ENCODE measurements around the gene GALNT8. TPM values are rescaled to one million over a fixed set of nuclear protein-coding genes. Genes with fewer than 3 reads are reported as not detected.
A peak's percentile ranks its signal among the peaks of the same experiment; 100 is the strongest.

GALNT8 gene
- 10 to 100 TPM in 1 of 4 donors, 1 to 10 TPM in 1, under 1 TPM in 1, not detected in 1; 0.67 to 14.4 (median 6.8) TPM for polyA plus RNA-seq
- long read RNA-seq, donor 1, full-length matches to known transcripts = 1 of 43 reads
- long read RNA-seq, donor 1, partial matches to known transcripts = 42 of 43 reads
- long read RNA-seq, donor 1, other reads (novel, unspliced or antisense) = 0 of 43 reads
- long read RNA-seq, donor 2, full-length matches to known transcripts = 2 of 2 reads
- long read RNA-seq, donor 2, partial matches to known transcripts = 0 of 2 reads
- long read RNA-seq, donor 2, other reads (novel, unspliced or antisense) = 0 of 2 reads
- long read RNA-seq, donor 3, full-length matches to known transcripts = 1 of 1 reads
- long read RNA-seq, donor 3, partial matches to known transcripts = 0 of 1 reads
- long read RNA-seq, donor 3, other reads (novel, unspliced or antisense) = 0 of 1 reads
- long read RNA-seq, donor 4 = 0 reads
- long read RNA-seq, donor 5 = 0 reads
- long read RNA-seq, donor 6, partial matches to known transcripts = 11 of 11 reads
- long read RNA-seq, donor 6, other reads (novel, unspliced or antisense) = 0 of 11 reads
- long read RNA-seq, donor 7 = 0 reads
- long read RNA-seq, donor 8 = 0 reads
- long read RNA-seq, donor 9 = 0 reads
- long read RNA-seq, donor 10, full-length matches to known transcripts = 5 of 5 reads
- long read RNA-seq, donor 10, partial matches to known transcripts = 0 of 5 reads
- long read RNA-seq, donor 10, other reads (novel, unspliced or antisense) = 0 of 5 reads

DNA sequence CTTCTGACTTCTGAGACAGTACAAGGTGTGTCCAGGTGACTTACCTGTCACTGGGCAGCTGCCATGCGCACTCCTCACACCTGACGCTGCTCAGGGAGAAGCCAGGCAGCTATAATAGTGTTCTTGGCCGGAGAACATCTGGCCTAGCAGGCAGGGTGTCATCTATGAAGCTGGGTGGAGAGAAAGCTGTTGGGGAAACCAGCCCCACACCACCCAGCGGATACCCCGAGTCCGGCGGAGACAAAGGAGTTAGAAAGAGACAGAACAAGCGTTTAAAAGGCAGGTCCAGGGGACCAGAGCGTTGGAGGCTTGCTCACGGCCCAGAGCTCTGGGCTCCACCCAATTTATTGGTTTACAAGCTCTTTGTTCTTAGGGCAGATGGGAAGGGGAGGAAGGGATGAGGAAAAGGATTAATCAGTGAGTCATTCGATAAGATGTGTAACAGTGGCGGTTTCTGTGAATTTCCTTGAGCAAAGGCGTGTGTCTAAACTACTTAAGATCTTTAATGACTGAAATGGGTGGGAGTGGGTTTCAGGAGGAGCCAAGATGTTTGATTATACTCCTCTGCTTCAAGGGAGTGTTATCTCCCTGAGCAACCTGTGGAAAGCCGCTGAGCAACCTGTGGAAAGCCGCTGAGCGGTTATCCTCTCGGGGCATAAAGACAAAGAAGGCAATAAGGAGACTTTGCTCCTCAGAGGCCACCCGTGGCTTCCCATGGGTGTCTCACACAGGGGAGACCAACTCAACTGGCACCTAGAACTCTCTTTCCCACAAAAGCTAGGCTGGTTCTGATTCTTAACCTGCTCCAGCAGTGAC is at the start of gene GALNT8:
TSS of gene GALNT8 (plus strand) at position 580 of the 816 bp plus-strand sequence. CDS start 278 bp downstream, outside the sequence.
- H3K36me3 ChIP-seq (ENCODE audit: control insufficient read depth in 3 of 3, insufficient read depth in 2 of 3, low read depth in 1 of 3, low read length in 3 of 3) = no peaks in the 10 kb centered on the region
- peak within 1 kb of the TSS in 2 of 3 donors; percentile 68 to 80 for H3K27ac ChIP-seq (ENCODE audit: low read depth in 1 of 3, low read length in 2 of 3)
- no peak for FAIRE-seq
- H3K27me3 ChIP-seq (ENCODE audit: control insufficient read depth in 3 of 3, insufficient read depth in 3 of 3, low read length in 3 of 3) = no peaks in the 10 kb centered on the region
- no peaks in the 10 kb centered on the region for H3K9me3 ChIP-seq (ENCODE audit: control insufficient read depth in 2 of 2, insufficient read depth in 1 of 2, low read depth in 1 of 2, low read length in 1 of 2)
- peak; percentile 62 to 84 for DNase-seq
- 9 to 53% (median 39%) methylated on average over 18 of the region's 18 CpGs for WGBS, 3 donors
- peaks cover 0 to 14% (median 0%) of the 10 kb centered on the region in 3 donors for H3K4me1 ChIP-seq (ENCODE audit: control insufficient read depth in 3 of 3, insufficient read depth in 2 of 3, low read depth in 1 of 3, low read length in 2 of 3)
- H3K4me3 ChIP-seq (ENCODE audit: low read depth in 1 of 3, low read length in 3 of 3) = peak within 1 kb of the TSS in 2 of 3 donors; percentile 3 to 15

- Histone ChIP-seq H3K27me3 (ENCODE audit: control insufficient read depth in 3 of 3, insufficient read depth in 3 of 3, low read length in 3 of 3) (no peaks in the 10 kb centered on the region), H3K4me3 (ENCODE audit: low read depth in 1 of 3, low read length in 3 of 3) (no peak overlapping the region), H3K36me3 (ENCODE audit: control insufficient read depth in 3 of 3, insufficient read depth in 2 of 3, low read depth in 1 of 3, low read length in 3 of 3) (peaks cover 3 to 13% (median 8%) of the 10 kb centered on the region in 3 donors), H3K4me1 (ENCODE audit: control insufficient read depth in 3 of 3, insufficient read depth in 2 of 3, low read depth in 1 of 3, low read length in 2 of 3) (no peaks in the 10 kb centered on the region), H3K27ac (ENCODE audit: low read depth in 1 of 3, low read length in 2 of 3) (no peak overlapping the region), H3K9me3 (ENCODE audit: control insufficient read depth in 2 of 2, insufficient read depth in 1 of 2, low read depth in 1 of 2, low read length in 1 of 2) (no peaks in the 10 kb centered on the region)
- WGBS, 3 donors = 59 to 72% (median 68%) methylated on average over 2 of the region's 2 CpGs
- peak in 1 of 2 donors; percentile 35 for DNase-seq
- no peak for FAIRE-seq
These were observed 40.5 kb upstream of the GALNT8 start for GRCh38 chr12:4679711-4680110.

DNA sequence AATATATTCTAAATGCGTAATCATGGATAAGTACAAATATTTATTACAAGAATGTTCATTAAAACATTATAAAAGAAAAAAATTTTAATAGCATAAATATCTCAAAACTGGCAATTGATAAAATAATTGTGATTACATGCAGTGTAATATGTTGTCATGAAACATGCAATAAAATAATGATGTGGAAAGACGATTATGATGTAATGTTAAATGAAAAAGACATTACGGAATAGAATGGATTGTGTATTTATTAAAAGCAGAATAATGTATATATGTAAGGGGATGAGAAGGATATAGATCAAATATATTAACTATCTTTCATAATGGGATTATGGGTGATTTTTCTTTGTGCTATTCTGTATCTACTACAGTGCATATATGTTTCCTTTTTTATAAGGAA is 38.5 kb upstream of the GALNT8 start:
- peaks cover 10 to 30% (median 17%) of the 10 kb centered on the region in 3 donors for H3K36me3 ChIP-seq (ENCODE audit: control insufficient read depth in 3 of 3, insufficient read depth in 2 of 3, low read depth in 1 of 3, low read length in 3 of 3)

DNA sequence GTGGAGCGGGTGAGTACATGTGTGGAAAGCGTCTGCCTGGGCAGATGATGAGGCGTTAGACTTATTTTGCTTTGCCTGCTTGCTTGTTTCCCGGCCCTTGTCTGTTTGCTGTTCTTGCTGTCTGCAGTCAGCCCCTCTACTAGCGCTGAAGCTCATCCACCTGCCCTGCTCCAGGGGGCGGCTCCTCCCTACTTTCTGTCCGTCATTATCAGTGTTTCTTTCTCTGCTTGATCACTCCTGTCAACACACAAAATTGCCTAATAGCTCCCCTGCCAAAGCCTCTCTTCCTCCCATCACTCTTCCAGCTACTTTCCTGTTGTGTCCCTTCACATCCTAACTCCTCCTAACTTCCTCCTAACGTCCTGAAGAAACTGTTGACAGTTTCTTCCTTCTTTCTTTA is 34.9 kb upstream of the GALNT8 start:
- no peak for FAIRE-seq
- no peaks in the 10 kb centered on the region for H3K27me3 ChIP-seq (ENCODE audit: control insufficient read depth in 3 of 3, insufficient read depth in 3 of 3, low read length in 3 of 3)
- H3K4me1 ChIP-seq (ENCODE audit: control insufficient read depth in 3 of 3, insufficient read depth in 2 of 3, low read depth in 1 of 3, low read length in 2 of 3) = no peaks in the 10 kb centered on the region
- WGBS, 3 donors = 90 to 96% (median 92%) methylated on average over 8 of the region's 8 CpGs
- H3K36me3 ChIP-seq (ENCODE audit: control insufficient read depth in 3 of 3, insufficient read depth in 2 of 3, low read depth in 1 of 3, low read length in 3 of 3) = peaks cover 16 to 38% (median 23%) of the 10 kb centered on the region in 3 donors
- no peak overlapping the region for H3K4me3 ChIP-seq (ENCODE audit: low read depth in 1 of 3, low read length in 3 of 3)
- no peak overlapping the region for H3K27ac ChIP-seq (ENCODE audit: low read depth in 1 of 3, low read length in 2 of 3)
- DNase-seq = no peak
- peaks cover 0 to 3% of the 10 kb centered on the region in 2 donors for H3K9me3 ChIP-seq (ENCODE audit: control insufficient read depth in 2 of 2, insufficient read depth in 1 of 2, low read depth in 1 of 2, low read length in 1 of 2)

More for the DNA sequence above, 38.5 kb upstream of the GALNT8 start:
- H3K27me3 ChIP-seq (ENCODE audit: control insufficient read depth in 3 of 3, insufficient read depth in 3 of 3, low read length in 3 of 3) = no peaks in the 10 kb centered on the region
- DNase-seq = no peak
- H3K27ac ChIP-seq (ENCODE audit: low read depth in 1 of 3, low read length in 2 of 3) = no peak overlapping the region
- no peak overlapping the region for H3K4me3 ChIP-seq (ENCODE audit: low read depth in 1 of 3, low read length in 3 of 3)
- no peak for FAIRE-seq
- no peaks in the 10 kb centered on the region for H3K4me1 ChIP-seq (ENCODE audit: control insufficient read depth in 3 of 3, insufficient read depth in 2 of 3, low read depth in 1 of 3, low read length in 2 of 3)
- H3K9me3 ChIP-seq (ENCODE audit: control insufficient read depth in 2 of 2, insufficient read depth in 1 of 2, low read depth in 1 of 2, low read length in 1 of 2) = no peaks in the 10 kb centered on the region
- WGBS, 3 donors = 81 to 98% (median 97%) methylated on average over 3 of the region's 3 CpGs

- no peak overlapping the region for H3K27ac ChIP-seq (ENCODE audit: low read depth in 1 of 3, low read length in 2 of 3)
- WGBS, 3 donors = 93 to 96% (median 95%) methylated on average over 5 of the region's 5 CpGs
- no peaks in the 10 kb centered on the region for H3K27me3 ChIP-seq (ENCODE audit: control insufficient read depth in 3 of 3, insufficient read depth in 3 of 3, low read length in 3 of 3)
- H3K36me3 ChIP-seq (ENCODE audit: control insufficient read depth in 3 of 3, insufficient read depth in 2 of 3, low read depth in 1 of 3, low read length in 3 of 3) = peaks cover 7 to 16% (median 15%) of the 10 kb centered on the region in 3 donors
- H3K4me1 ChIP-seq (ENCODE audit: control insufficient read depth in 3 of 3, insufficient read depth in 2 of 3, low read depth in 1 of 3, low read length in 2 of 3) = no peaks in the 10 kb centered on the region
- DNase-seq = no peak
- no peak for FAIRE-seq
- H3K9me3 ChIP-seq (ENCODE audit: control insufficient read depth in 2 of 2, insufficient read depth in 1 of 2, low read depth in 1 of 2, low read length in 1 of 2) = peaks cover 0 to 3% of the 10 kb centered on the region in 2 donors
- H3K4me3 ChIP-seq (ENCODE audit: low read depth in 1 of 3, low read length in 3 of 3) = no peak overlapping the region
These were observed 29.4 kb upstream of the GALNT8 start for GRCh38 chr12:4690760-4691159.

DNA sequence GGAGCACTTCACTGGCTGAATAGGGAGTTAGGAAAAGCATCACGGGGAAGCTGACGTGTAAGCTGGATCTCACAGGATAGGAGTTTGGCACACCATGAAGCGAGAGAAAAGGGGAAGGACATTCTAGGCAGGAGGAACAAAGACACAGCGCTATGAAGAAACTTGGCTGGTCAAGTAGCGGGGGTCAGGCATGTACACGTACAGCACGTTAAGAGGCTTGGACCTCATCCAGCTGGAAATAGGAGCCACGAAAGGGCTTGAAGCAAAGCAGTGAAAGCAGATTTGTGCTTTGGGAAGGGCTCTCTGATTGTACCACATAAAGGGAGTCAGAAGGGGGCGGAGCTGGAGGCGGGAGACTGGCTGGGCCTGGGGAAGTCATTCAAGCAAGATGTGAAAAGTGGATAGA is 19.6 kb upstream of the GALNT8 start:
- FAIRE-seq = no peak
- WGBS, 3 donors = 77 to 86% (median 82%) methylated on average over 10 of the region's 10 CpGs

DNA sequence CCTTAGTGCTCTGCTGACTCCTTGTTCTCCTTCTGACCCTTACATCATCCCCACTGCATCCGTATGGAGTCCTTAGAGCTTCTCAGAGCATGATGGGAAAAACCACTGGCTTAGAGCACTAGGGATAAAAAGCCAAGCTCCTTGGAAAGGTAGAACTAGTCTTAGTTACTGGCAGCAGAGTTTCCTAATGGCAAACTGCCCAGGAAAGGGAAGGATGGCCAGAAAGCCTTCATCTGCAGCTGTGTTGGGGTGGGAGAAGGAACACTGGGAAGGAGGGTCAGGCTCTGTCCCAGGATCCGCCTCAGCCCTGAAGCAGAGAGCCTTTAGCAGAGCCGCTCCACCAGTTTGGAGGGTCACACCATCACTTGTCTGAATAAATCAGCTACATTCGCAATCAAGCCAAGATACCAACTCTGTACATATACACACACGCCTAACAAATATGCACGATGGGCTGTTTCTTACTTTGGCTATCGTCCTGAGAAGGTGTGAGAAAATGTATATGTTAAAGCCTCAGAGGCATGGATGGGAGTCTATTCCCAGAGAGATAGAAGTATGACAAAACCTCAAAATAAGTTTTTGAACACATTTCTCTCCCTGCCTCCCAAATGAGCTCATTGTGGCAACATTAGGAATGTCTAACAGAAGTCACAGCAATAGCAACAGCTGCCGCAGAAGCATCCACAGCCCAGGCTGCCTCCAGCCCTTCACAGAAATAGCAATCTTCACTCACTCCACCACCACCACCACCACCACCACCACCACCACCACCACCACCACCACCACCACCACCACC is 18.6 kb upstream of the GALNT8 start:
- no peak for FAIRE-seq
- peak overlapping the region in 1 of 3 donors; percentile 42 for H3K27ac ChIP-seq (ENCODE audit: low read depth in 1 of 3, low read length in 2 of 3)

More for the DNA sequence above, 19.6 kb upstream of the GALNT8 start:
- H3K36me3 ChIP-seq (ENCODE audit: control insufficient read depth in 3 of 3, insufficient read depth in 2 of 3, low read depth in 1 of 3, low read length in 3 of 3) = no peaks in the 10 kb centered on the region
- H3K9me3 ChIP-seq (ENCODE audit: control insufficient read depth in 2 of 2, insufficient read depth in 1 of 2, low read depth in 1 of 2, low read length in 1 of 2) = no peaks in the 10 kb centered on the region
- H3K27me3 ChIP-seq (ENCODE audit: control insufficient read depth in 3 of 3, insufficient read depth in 3 of 3, low read length in 3 of 3) = no peaks in the 10 kb centered on the region
- H3K4me3 ChIP-seq (ENCODE audit: low read depth in 1 of 3, low read length in 3 of 3) = no peak overlapping the region
- H3K27ac ChIP-seq (ENCODE audit: low read depth in 1 of 3, low read length in 2 of 3) = peak overlapping the region in 1 of 3 donors; percentile 42
- H3K4me1 ChIP-seq (ENCODE audit: control insufficient read depth in 3 of 3, insufficient read depth in 2 of 3, low read depth in 1 of 3, low read length in 2 of 3) = no peaks in the 10 kb centered on the region
- DNase-seq = no peak

More for the DNA sequence above, 18.6 kb upstream of the GALNT8 start:
- DNase-seq = no peak
- 73 to 90% (median 85%) methylated on average over 8 of the region's 8 CpGs for WGBS, 3 donors
- no peak overlapping the region for H3K4me3 ChIP-seq (ENCODE audit: low read depth in 1 of 3, low read length in 3 of 3)
- no peaks in the 10 kb centered on the region for H3K9me3 ChIP-seq (ENCODE audit: control insufficient read depth in 2 of 2, insufficient read depth in 1 of 2, low read depth in 1 of 2, low read length in 1 of 2)
- no peaks in the 10 kb centered on the region for H3K36me3 ChIP-seq (ENCODE audit: control insufficient read depth in 3 of 3, insufficient read depth in 2 of 3, low read depth in 1 of 3, low read length in 3 of 3)
- no peaks in the 10 kb centered on the region for H3K27me3 ChIP-seq (ENCODE audit: control insufficient read depth in 3 of 3, insufficient read depth in 3 of 3, low read length in 3 of 3)
- no peaks in the 10 kb centered on the region for H3K4me1 ChIP-seq (ENCODE audit: control insufficient read depth in 3 of 3, insufficient read depth in 2 of 3, low read depth in 1 of 3, low read length in 2 of 3)

All from small intestine (tissue), 16 donors.